ENCODE data around the gene LRRK1. TPM values are rescaled to one million over a fixed set of nuclear protein-coding genes. Genes with fewer than 3 reads are reported as not detected.

The LRRK1 gene
- total RNA-seq, 3 donors from 2014 or later (not counting 1 experiment from before 2014, with no cell fraction given): 1.2 to 5.5 (median 3.2) TPM

DNA sequence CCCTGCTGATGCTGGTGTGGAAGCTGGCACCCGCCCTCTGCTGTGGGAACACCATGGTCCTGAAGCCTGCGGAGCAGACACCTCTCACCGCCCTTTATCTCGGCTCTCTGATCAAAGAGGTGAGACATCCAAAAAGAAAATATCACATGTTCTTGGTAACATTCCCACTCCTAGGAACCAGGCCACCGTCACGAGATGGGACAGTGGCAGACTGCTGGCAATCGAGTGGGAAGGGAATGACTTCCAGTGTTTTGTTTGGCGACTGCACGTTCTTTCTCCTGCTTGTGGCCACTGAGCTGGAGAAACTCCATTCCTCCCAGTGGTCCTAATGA lies 25.2 kb upstream of the LRRK1 start:
- Mint-ChIP-seq H3K27ac (no peak overlapping the region), H3K27me3 (ENCODE audit: low read depth in 2 of 2) (peaks cover 22 to 32% of the 10 kb centered on the region in 2 donors), H3K36me3 (no peaks in the 10 kb centered on the region), H3K9me3 (no peaks in the 10 kb centered on the region), H3K4me1 (no peaks in the 10 kb centered on the region), H3K4me3 (no peak overlapping the region)
- intact Hi-C loops (cut with micrococcal nuclease): no loop called here
- H3K36me3 ChIP-seq (ENCODE audit: control insufficient read depth, insufficient read depth, low read length): no peaks in the 10 kb centered on the region
- TF ChIP-seq, protein P1, sequence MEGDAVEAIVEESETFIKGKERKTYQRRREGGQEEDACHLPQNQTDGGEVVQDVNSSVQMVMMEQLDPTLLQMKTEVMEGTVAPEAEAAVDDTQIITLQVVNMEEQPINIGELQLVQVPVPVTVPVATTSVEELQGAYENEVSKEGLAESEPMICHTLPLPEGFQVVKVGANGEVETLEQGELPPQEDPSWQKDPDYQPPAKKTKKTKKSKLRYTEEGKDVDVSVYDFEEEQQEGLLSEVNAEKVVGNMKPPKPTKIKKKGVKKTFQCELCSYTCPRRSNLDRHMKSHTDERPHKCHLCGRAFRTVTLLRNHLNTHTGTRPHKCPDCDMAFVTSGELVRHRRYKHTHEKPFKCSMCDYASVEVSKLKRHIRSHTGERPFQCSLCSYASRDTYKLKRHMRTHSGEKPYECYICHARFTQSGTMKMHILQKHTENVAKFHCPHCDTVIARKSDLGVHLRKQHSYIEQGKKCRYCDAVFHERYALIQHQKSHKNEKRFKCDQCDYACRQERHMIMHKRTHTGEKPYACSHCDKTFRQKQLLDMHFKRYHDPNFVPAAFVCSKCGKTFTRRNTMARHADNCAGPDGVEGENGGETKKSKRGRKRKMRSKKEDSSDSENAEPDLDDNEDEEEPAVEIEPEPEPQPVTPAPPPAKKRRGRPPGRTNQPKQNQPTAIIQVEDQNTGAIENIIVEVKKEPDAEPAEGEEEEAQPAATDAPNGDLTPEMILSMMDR (IDR thresholded peaks at IDR 0.05): no peak
- DNase-seq: no peak
- no peaks in the 10 kb centered on the region for H3K4me1 ChIP-seq (ENCODE audit: control insufficient read depth, insufficient read depth, low read length)
- no peak overlapping the region for H3K4me3 ChIP-seq (ENCODE audit: low read length)
- no peak for ATAC-seq
- no peaks in the 10 kb centered on the region for H3K9me3 ChIP-seq (ENCODE audit: control insufficient read depth, insufficient read depth, low read length)
- H3K27ac ChIP-seq (ENCODE audit: low read length): no peak overlapping the region
- peaks cover 2% of the 10 kb centered on the region for H3K27me3 ChIP-seq (ENCODE audit: control insufficient read depth, insufficient read depth, low read length)
- WGBS (ENCODE audit: insufficient coverage): 86% methylated on average over 9 of the region's 9 CpGs

DNA sequence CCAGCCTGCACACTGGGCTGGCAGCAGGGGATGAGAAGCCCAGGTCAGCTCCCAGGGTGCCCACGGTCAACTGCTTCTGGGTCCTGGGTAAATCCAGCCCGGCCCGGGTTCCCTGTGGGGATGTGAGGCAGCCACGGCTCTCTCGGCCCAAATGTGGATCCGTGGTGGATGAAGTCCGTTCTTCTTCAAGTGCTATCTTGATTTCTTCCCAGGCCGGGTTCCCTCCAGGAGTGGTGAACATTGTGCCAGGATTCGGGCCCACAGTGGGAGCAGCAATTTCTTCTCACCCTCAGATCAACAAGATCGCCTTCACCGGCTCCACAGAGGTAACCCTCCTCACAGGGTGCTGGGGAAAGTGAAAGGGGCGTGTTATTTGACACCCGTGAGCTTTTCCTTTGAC lies 23.4 kb upstream of the LRRK1 start:
- no peak overlapping the region for H3K4me3 ChIP-seq (ENCODE audit: low read length)
- Mint-ChIP-seq H3K36me3 (no peaks in the 10 kb centered on the region), H3K9me3 (no peaks in the 10 kb centered on the region), H3K27ac (no peak overlapping the region), H3K4me1 (no peaks in the 10 kb centered on the region), H3K4me3 (no peak overlapping the region), H3K27me3 (ENCODE audit: low read depth in 2 of 2) (peaks cover 14 to 20% of the 10 kb centered on the region in 2 donors)
- H3K27ac ChIP-seq (ENCODE audit: low read length): no peak overlapping the region
- peaks cover 2% of the 10 kb centered on the region for H3K27me3 ChIP-seq (ENCODE audit: control insufficient read depth, insufficient read depth, low read length)
- 86% methylated on average over 11 of the region's 13 CpGs for WGBS (ENCODE audit: insufficient coverage)
- no peaks in the 10 kb centered on the region for H3K4me1 ChIP-seq (ENCODE audit: control insufficient read depth, insufficient read depth, low read length)
- intact Hi-C loops (cut with micrococcal nuclease): no loop called here
- DNase-seq: no peak
- no peaks in the 10 kb centered on the region for H3K9me3 ChIP-seq (ENCODE audit: control insufficient read depth, insufficient read depth, low read length)
- H3K36me3 ChIP-seq (ENCODE audit: control insufficient read depth, insufficient read depth, low read length): no peaks in the 10 kb centered on the region
- TF ChIP-seq, protein P1 (IDR thresholded peaks at IDR 0.05): no peak
- no peak for ATAC-seq

DNA sequence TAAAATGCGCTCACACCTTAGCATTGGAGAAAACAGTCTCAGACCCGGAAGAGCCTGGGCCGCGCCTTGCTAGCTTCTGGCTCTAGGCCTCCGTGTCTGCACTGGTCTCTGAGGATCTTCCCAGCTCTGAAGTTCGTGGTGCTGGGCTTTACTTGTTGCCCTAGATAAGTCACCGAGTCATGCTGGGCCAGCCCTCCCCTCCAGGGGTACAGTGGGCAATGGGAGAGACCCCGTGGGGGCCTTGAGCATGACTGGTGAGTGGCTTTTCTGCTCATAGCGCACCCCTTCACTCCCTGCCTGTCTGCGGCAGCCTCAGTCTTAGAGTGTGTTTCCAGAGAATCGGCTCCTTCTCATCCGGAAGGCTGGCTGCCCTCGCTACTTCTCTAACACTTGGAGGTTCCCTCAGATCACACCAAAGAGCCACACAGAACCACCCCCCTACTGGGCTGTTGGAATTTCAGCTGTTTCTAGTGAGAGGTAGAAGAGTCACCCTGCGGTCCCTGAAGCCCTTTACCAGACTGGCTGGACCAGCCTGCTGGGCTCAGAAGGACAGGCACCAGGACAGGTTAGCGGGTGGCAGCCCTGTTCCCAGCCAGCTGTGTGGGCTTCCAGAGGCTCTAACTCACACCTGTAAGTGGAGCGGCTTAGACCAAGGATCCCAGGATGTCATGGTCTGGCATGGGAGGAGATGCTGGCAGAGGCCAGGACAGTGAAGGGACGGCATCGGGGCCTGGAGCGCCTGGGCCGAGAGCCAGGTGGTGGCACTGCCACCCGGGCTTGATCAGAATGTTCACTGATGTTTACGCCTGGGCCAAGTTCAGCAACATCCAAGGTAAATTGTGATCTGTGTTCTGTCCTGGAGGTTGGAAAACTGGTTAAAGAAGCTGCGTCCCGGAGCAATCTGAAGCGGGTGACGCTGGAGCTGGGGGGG lies 21.7 kb upstream of the LRRK1 start:
- H3K4me1 Mint-ChIP-seq: no peaks in the 10 kb centered on the region
- DNase-seq (no peak), ATAC-seq (no peak)
- intact Hi-C loops (cut with micrococcal nuclease): no loop called here
- TF ChIP-seq, protein P1 (IDR thresholded peaks at IDR 0.05): no peak
- peaks cover 10 to 16% of the 10 kb centered on the region in 2 donors for H3K27me3 Mint-ChIP-seq (ENCODE audit: low read depth in 2 of 2)
- no peak overlapping the region for H3K27ac Mint-ChIP-seq
- H3K36me3 Mint-ChIP-seq: no peaks in the 10 kb centered on the region
- H3K4me3 Mint-ChIP-seq: no peak overlapping the region
- no peak overlapping the region for H3K4me3 ChIP-seq (ENCODE audit: low read length)
- no peaks in the 10 kb centered on the region for H3K9me3 Mint-ChIP-seq
- no peaks in the 10 kb centered on the region for H3K9me3 ChIP-seq (ENCODE audit: control insufficient read depth, insufficient read depth, low read length)
- H3K4me1 ChIP-seq (ENCODE audit: control insufficient read depth, insufficient read depth, low read length): peaks cover under 1% of the 10 kb centered on the region
- H3K27ac ChIP-seq (ENCODE audit: low read length): no peak overlapping the region
- WGBS (ENCODE audit: insufficient coverage): 88% methylated on average over 25 of the region's 26 CpGs
- no peaks in the 10 kb centered on the region for H3K27me3 ChIP-seq (ENCODE audit: control insufficient read depth, insufficient read depth, low read length)
- H3K36me3 ChIP-seq (ENCODE audit: control insufficient read depth, insufficient read depth, low read length): no peaks in the 10 kb centered on the region

DNA sequence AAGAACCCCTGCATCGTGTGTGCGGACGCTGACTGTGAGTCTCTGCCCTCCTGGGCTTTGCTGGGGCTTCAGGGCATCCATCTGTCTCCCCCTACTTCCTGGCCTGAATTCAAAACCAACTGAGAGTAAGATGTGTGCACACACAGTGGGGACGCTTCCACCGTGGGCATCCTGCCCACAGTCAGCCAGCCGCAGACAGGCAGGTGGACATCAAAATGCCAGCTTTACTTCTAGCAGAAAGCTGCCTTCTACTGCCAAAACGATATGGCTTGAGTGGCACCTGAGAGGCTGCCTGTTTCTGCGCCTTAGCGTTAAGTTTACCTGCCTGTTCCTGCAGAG lies 21.0 kb upstream of the LRRK1 start:
- WGBS (ENCODE audit: insufficient coverage): 90% methylated on average over 9 of the region's 9 CpGs
- ATAC-seq: no peak
- Histone ChIP-seq H3K9me3 (ENCODE audit: control insufficient read depth, insufficient read depth, low read length) (no peaks in the 10 kb centered on the region), H3K36me3 (ENCODE audit: control insufficient read depth, insufficient read depth, low read length) (no peaks in the 10 kb centered on the region), H3K27me3 (ENCODE audit: control insufficient read depth, insufficient read depth, low read length) (no peaks in the 10 kb centered on the region), H3K27ac (ENCODE audit: low read length) (no peak overlapping the region), H3K4me3 (ENCODE audit: low read length) (no peak overlapping the region), H3K4me1 (ENCODE audit: control insufficient read depth, insufficient read depth, low read length) (peaks cover 4% of the 10 kb centered on the region)
- H3K9me3 Mint-ChIP-seq: no peaks in the 10 kb centered on the region
- intact Hi-C loops (cut with micrococcal nuclease): no loop called here
- no peaks in the 10 kb centered on the region for H3K36me3 Mint-ChIP-seq
- H3K4me3 Mint-ChIP-seq: no peak overlapping the region
- H3K4me1 Mint-ChIP-seq: no peaks in the 10 kb centered on the region
- no peak for DNase-seq
- TF ChIP-seq, protein P1 (IDR thresholded peaks at IDR 0.05): no peak
- no peak overlapping the region for H3K27ac Mint-ChIP-seq
- H3K27me3 Mint-ChIP-seq (ENCODE audit: low read depth in 2 of 2): peaks cover 4 to 13% of the 10 kb centered on the region in 2 donors

Data from natural killer cell (primary cell).